Heart right ventricle (tissue), 16 donors: ENCODE data around the gene TGFBR2. TPM values are rescaled to one million over a fixed set of nuclear protein-coding genes. Genes with fewer than 3 reads are reported as not detected.

ENCODE experiments used
- ATAC-seq, 8 donors: fragments of 200-7000 bp; cut with Tn5 transposase; one replicate each; pipeline ENCODE4 v1.9.1; 2020; ENCODE audit warnings: mild to moderate bottlenecking in 8 of 8, moderate library complexity in 8 of 8, moderate number of reproducible peaks in 1 of 8
- DNase-seq, 2 donors: peaks; one replicate each; pipeline ENCODE4 v3.0.0-alpha.2; 2020
- H3K27ac ChIP-seq, 10 donors: fragments of 200-600 bp; sonication (generic) in 2 of 10; one replicate each; pipeline versions ENCODE4 v1.5.0 to v1.8.0; 2020 to 2022; ENCODE audit warnings: mild to moderate bottlenecking in 3 of 10
- H3K27me3 ChIP-seq, 7 donors: fragments of 200-600 bp; one replicate each; pipeline ENCODE4 v1.8.0; 2021 to 2022; ENCODE audit warnings: mild to moderate bottlenecking in 2 of 7
- H3K36me3 ChIP-seq, 9 donors: fragments of 200-600 bp; sonication (generic) in 1 of 9; one replicate each; pipeline versions ENCODE4 v1.5.0 to v1.8.0; 2020 to 2022; ENCODE audit warnings: mild to moderate bottlenecking in 2 of 9
- H3K4me1 ChIP-seq, 9 donors: fragments of 200-600 bp; sonication (generic) in 1 of 9; one replicate each; pipeline versions ENCODE4 v1.5.0 to v1.8.0; 2020 to 2022; ENCODE audit warnings: mild to moderate bottlenecking in 4 of 9
- H3K4me3 ChIP-seq, 10 donors: fragments of 200-600 bp; sonication (generic) in 2 of 10; one replicate each; pipeline versions ENCODE4 v1.5.0 to v1.8.0; 2020 to 2022; ENCODE audit warnings: mild to moderate bottlenecking in 7 of 10, moderate library complexity in 2 of 10
- H3K9me3 ChIP-seq, 11 donors: fragments of 200-600 bp in 10 of 11; sonication (generic) in 2 of 11; one replicate each; pipeline versions ENCODE4 v1.5.0 to v1.8.0; 2013 to 2022; ENCODE audit warnings: mild to moderate bottlenecking in 2 of 11, control low read depth in 1 of 11, moderate library complexity in 1 of 11
- CTCF ChIP-seq, 9 donors: fragments of 200-600 bp; sonication (generic) in 2 of 9; IDR thresholded peaks; one replicate each; pipeline versions ENCODE4 v1.5.0 to v1.8.0; 2021 to 2022; ENCODE audit warnings: antibody characterized with exemption in 9 of 9, mild to moderate bottlenecking in 5 of 9, moderate library complexity in 1 of 9
- WGBS, 2 donors: extraction: QIAGEN DNeasy Blood & Tissue Kit; methylation state at CpG; one replicate each; pipeline ENCODE4 v1.1.7; 2013; ENCODE audit warnings: inconsistent platforms in 1 of 2; 5-methylcytosine and 5-hydroxymethylcytosine counted together
- intact Hi-C, 10 donors: fragments of 100-400 bp; cut with DNase I; formaldehyde crosslinking; loops; one replicate each; pipeline versions ENCODE4 v1.11.1 to v1.14.2; 2022
- polyA plus RNA-seq, 2 donors: library from polyadenylated mRNA; stranded (reverse); fragments of 200-250 nt; gene quantifications; one replicate each; pipeline ENCODE4 v1.2.3, GENCODE V29; 2013
- total RNA-seq, 10 donors: library from RNA; stranded (reverse); fragmentation: NEBNext Ultra II Directional in 3 of 10; extraction: Animal tissue kit (Norgen Biotek cat#: 25700) in 3 of 10; gene quantifications; one replicate each; pipeline versions ENCODE4 v1.2.1 to v1.2.4, GENCODE V29; 2021 to 2023
- donor health status: Arrhythmogenic right ventricular cardiomyopathy.
- donor health status: ischemic (EF 13 %, LVEDD 7.1; RV severe dilation, severe dysfunction).
- donor health status: healthy with polysubstance abuse.
- donor health status: DM: no; HTN: yes; CAD: no.
- donor health status: DM: no; HTN: no; CAD: no.
- donor health status: ischemic (EF 25% LVEDD 6.9; RV normal size, moderate dysfunction).
- donor health status: ischemic (EF 25% LVEDD 5.7; RV mildly dilated, moderate dysfunction).
- donor health status: healthy.
- donor health status: DM: yes; HTN: yes; CAD: no.
- donor health status: Ischemic cardiomyopathy.
- donor health status: ischemic (EF 35%, LVEDD 5.7; RV mildly dilated, moderate dysfunction).
- donor health status: nonischemic (EF 11% LVEDD 7.7; RV severe dilation, severe dysfunction).
- donor health status: DM: yes; HTN: yes; CAD: no.
- donor health status: PGD.
- donor health status: ischemic (EF 29% LVEDD 5.4; RV normal size, mild dysfunction).
- donor health status: nonischemic (EF 23%, LVEDD 6.1; RV moderate dilation, normal function).

The TGFBR2 gene
- total and polyA plus RNA-seq, 12 donors = 14.6 to 197 (median 82.8) TPM

- Histone ChIP-seq H3K27ac (peak overlapping the region; percentile 11 to 86 (median 66)), H3K27me3 (no peaks in the 10 kb centered on the region), H3K4me3 (no peak overlapping the region), H3K4me1 (peaks cover 30 to 100% (median 100%) of the 10 kb centered on the region in 9 donors), H3K36me3 (peaks cover 0 to 60% (median 5%) of the 10 kb centered on the region in 9 donors), H3K9me3 (peaks cover 0 to 3% (median 0%) of the 10 kb centered on the region in 11 donors)
- DNase-seq = no peak
- peak in 5 of 8 donors; percentile 36 to 77 (median 46) for ATAC-seq
- WGBS, 2 donors = 74 to 81% methylated on average over 6 of the region's 6 CpGs
- intact Hi-C loops = loop anchor here in 4 of 10 donors (5.0 to 10.0 kb wide), 3 partner anchors 33 to 53 kb away; no protein-coding TSS in a partner anchor
- TF ChIP-seq CTCF (IDR thresholded peaks at IDR 0.05) = no peak
Measured at GRCh38 chr3:30629746-30630145, 23.3 kb downstream of the TGFBR2 start.

GRCh38 chr3:30630238-30631030, 24.0 kb downstream of the TGFBR2 start:
- ATAC-seq = peak in 6 of 8 donors; percentile 25 to 67 (median 46)
- no peak for TF ChIP-seq CTCF (IDR thresholded peaks at IDR 0.05)
- intact Hi-C loops = no loop called here

GRCh38 chr3:30631243-30631904, 25.0 kb downstream of the TGFBR2 start:
- 76 to 84% methylated on average over 7 of the region's 7 CpGs for WGBS, 2 donors
- Histone ChIP-seq H3K27ac (peak overlapping the region in 9 of 10 donors; percentile 45 to 86 (median 67)), H3K4me3 (peak overlapping the region in 1 of 10 donors; percentile 14), H3K27me3 (no peaks in the 10 kb centered on the region), H3K36me3 (peaks cover 0 to 58% (median 0%) of the 10 kb centered on the region in 9 donors), H3K9me3 (peaks cover 0 to 3% (median 0%) of the 10 kb centered on the region in 11 donors), H3K4me1 (peaks cover 27 to 100% (median 96%) of the 10 kb centered on the region in 9 donors)
- ATAC-seq (peak in 1 of 8 donors; percentile 31), DNase-seq (no peak)
- intact Hi-C loops = no loop called here
- no peak for TF ChIP-seq CTCF (IDR thresholded peaks at IDR 0.05)

More at GRCh38 chr3:30630238-30631030, 24.0 kb downstream of the TGFBR2 start:
- H3K4me3 ChIP-seq = no peak overlapping the region
- H3K36me3 ChIP-seq = peaks cover 0 to 62% (median 5%) of the 10 kb centered on the region in 9 donors
- H3K27me3 ChIP-seq = no peaks in the 10 kb centered on the region
- H3K27ac ChIP-seq = peak overlapping the region; percentile 11 to 86 (median 66)
- peaks cover 0 to 3% (median 0%) of the 10 kb centered on the region in 11 donors for H3K9me3 ChIP-seq
- H3K4me1 ChIP-seq = peaks cover 30 to 100% (median 100%) of the 10 kb centered on the region in 9 donors
- 40 to 58% methylated on average over 2 of the region's 2 CpGs for WGBS, 2 donors
- no peak for DNase-seq

GRCh38 chr3:30632065-30632464, 25.7 kb downstream of the TGFBR2 start:
- 74 to 78% methylated on average over 3 of the region's 3 CpGs for WGBS, 2 donors

More at GRCh38 chr3:30632065-30632464, 25.7 kb downstream of the TGFBR2 start:
- no peak for TF ChIP-seq CTCF (IDR thresholded peaks at IDR 0.05)
- ATAC-seq (no peak), DNase-seq (no peak)
- Histone ChIP-seq H3K4me3 (peak overlapping the region in 1 of 10 donors; percentile 14), H3K36me3 (peaks cover 0 to 59% (median 0%) of the 10 kb centered on the region in 9 donors), H3K4me1 (peaks cover 24 to 99% (median 91%) of the 10 kb centered on the region in 9 donors), H3K27ac (peak overlapping the region in 9 of 10 donors; percentile 45 to 86 (median 67)), H3K9me3 (peaks cover 0 to 3% (median 0%) of the 10 kb centered on the region in 11 donors), H3K27me3 (no peaks in the 10 kb centered on the region)
- intact Hi-C loops = no loop called here
